Transverse colon (tissue), 4 donors: ENCODE measurements around the gene RABEP1. TPM values are rescaled to one million over a fixed set of nuclear protein-coding genes. Genes with fewer than 3 reads are reported as not detected.

Experiments
- DNase-seq: peaks from one replicate; pipeline ENCODE4 v3.0.0-alpha.2; 2019
- H3K27ac ChIP-seq, 4 donors: fragments of 200-600 bp; sonication (generic); 2 replicates each; pipeline ENCODE4 v1.5.1; 2016 to 2018; ENCODE audit warnings: inconsistent platforms in 4 of 4
- H3K27me3 ChIP-seq: fragments of 200-600 bp; sonication (generic); 2 replicates; pipeline ENCODE4 v1.5.1; 2017; ENCODE audit warnings: inconsistent platforms
- H3K36me3 ChIP-seq, 4 donors: fragments of 200-600 bp; sonication (generic); 2 replicates each; pipeline ENCODE4 v1.5.1; 2017 to 2019; ENCODE audit warnings: inconsistent platforms in 4 of 4
- H3K4me1 ChIP-seq, 4 donors: fragments of 200-600 bp; sonication (generic); 2 replicates each; pipeline ENCODE4 v1.5.1; 2017 to 2020; ENCODE audit warnings: inconsistent platforms in 4 of 4
- H3K4me3 ChIP-seq, 4 donors: fragments of 200-600 bp; sonication (generic); 1 replicate in 1 of 4; 2 replicates in 3 of 4; pipeline versions ENCODE4 v1.5.1 to v1.6.1; 2017 to 2019; ENCODE audit warnings: inconsistent platforms in 4 of 4
- H3K9me3 ChIP-seq, 2 donors: fragments of 200-600 bp; sonication (generic); 2 replicates each; pipeline ENCODE4 v1.5.1; 2017 to 2019; ENCODE audit warnings: inconsistent platforms in 2 of 2
- CTCF ChIP-seq, 5 experiments: fragments of 200-600 bp in 3 of 5; fragments of 450-650 bp in 2 of 5; sonication (generic) in 3 of 5; IDR thresholded peaks; 1 replicate in 2 of 5; 2 replicates in 3 of 5; pipeline ENCODE4 v1.5.1; 2016 to 2017; ENCODE audit warnings: antibody characterized with exemption in 5 of 5, inconsistent platforms in 3 of 5, mild to moderate bottlenecking in 2 of 5, moderate library complexity in 1 of 5
- EP300 ChIP-seq: sonication (generic); formaldehyde crosslinking; IDR thresholded peaks from one replicate; pipeline ENCODE4 v1.6.1; 2017; ENCODE audit warnings: antibody characterized with exemption, low read depth
- POLR2A ChIP-seq: fragments of 450-650 bp; IDR thresholded peaks from one replicate; pipeline ENCODE4 v1.6.1; 2016; ENCODE audit warnings: antibody characterized with exemption, mild to moderate bottlenecking, moderate library complexity
- POLR2AphosphoS5 ChIP-seq, 3 donors: sonication (generic); formaldehyde crosslinking; IDR thresholded peaks; one replicate each; pipeline ENCODE4 v1.6.1; 2016; ENCODE audit warnings: antibody characterized with exemption in 3 of 3
- WGBS, 2 donors: methylation state at CpG; one replicate each; pipeline ENCODE4 v1.1.5; 2018; ENCODE audit warnings: low coverage in 1 of 2; 5-methylcytosine and 5-hydroxymethylcytosine counted together
- in situ Hi-C, 4 donors: fragments of 200-750 bp; cut with MboI; loops; one replicate each; pipeline versions ENCODE4 v1.15.0 to v1.15.1; 2017; ENCODE audit warnings: low sequenced_read_pairs in 3 of 4, low pct_ligation_motif_present in 1 of 4, low pct_unique_long_range_greater_than_20kb in 1 of 4
- intact Hi-C: fragments of 100-400 bp; cut with DNase I; formaldehyde crosslinking; loops from one replicate; pipeline ENCODE4 v1.15.1; 2023; ENCODE audit warnings: low total_unique reads
- total RNA-seq, 4 donors: library from RNA; depleted of rRNA; stranded (reverse); fragments of >200 nt; gene quantifications; one replicate each; pipeline ENCODE4 v1.1.0, GENCODE V29; 2016

The RABEP1 gene
- total RNA-seq, 4 donors from 2014 or later: 23.6 to 43.8 (median 36.0) TPM

DNA sequence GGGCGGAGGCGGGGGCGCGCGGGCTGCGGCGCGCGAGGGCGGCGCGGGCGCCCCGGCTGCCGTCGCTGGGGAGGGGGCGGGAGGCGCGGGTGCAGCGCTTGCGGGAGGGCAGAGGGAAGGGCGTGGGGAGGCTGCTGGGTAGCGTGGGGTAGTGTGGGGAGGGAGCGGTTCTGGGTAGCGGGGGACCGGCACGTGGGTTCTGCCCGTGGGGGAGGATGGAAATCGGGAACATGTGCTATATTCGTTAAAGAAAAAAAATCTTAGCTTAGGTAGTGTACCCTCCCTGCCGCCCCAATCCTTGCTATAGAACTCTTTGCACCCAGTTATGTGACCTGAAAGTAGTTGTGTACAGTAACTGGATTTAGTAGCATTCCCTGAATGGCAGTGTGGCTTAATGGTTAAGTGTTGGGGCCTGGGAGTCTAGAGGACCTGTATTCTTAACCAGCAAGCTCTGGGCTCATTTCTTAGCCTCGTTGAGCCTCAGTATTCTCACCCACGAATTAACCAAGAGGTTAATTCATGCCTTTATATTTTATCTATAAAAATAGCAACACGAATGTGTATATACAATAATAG, 646 bp downstream of the RABEP1 start:
- Histone ChIP-seq H3K4me3 (peak overlapping the region; percentile 43 to 97 (median 79)), H3K27me3 (no peaks in the 10 kb centered on the region), H3K4me1 (peaks cover 3 to 37% (median 15%) of the 10 kb centered on the region in 4 donors), H3K36me3 (no peaks in the 10 kb centered on the region), H3K9me3 (no peaks in the 10 kb centered on the region), H3K27ac (peak overlapping the region; percentile 83 to 98 (median 94))
- intact Hi-C loops: no loop called here
- 3 to 6% methylated on average over 20 to 29 of the region's 34 CpGs for WGBS, 2 donors
- no peak for TF ChIP-seq POLR2A
- TF ChIP-seq POLR2AphosphoS5 (IDR thresholded peaks at IDR 0.05): no peak
- no peak for TF ChIP-seq CTCF (IDR thresholded peaks at IDR 0.05)
- TF ChIP-seq EP300: no peak
- peak; percentile 15 for DNase-seq
- in situ Hi-C loops: no loop called here

GRCh38 chr17:5283571-5284315, 1.7 kb downstream of the RABEP1 start:
- Histone ChIP-seq H3K9me3 (no peaks in the 10 kb centered on the region), H3K27me3 (no peaks in the 10 kb centered on the region), H3K4me1 (peaks cover 3 to 41% (median 15%) of the 10 kb centered on the region in 4 donors), H3K27ac (peak overlapping the region in 2 of 4 donors; percentile 30 to 96), H3K36me3 (no peaks in the 10 kb centered on the region), H3K4me3 (peak overlapping the region in 1 of 4 donors; percentile 61)
- no peak for TF ChIP-seq POLR2AphosphoS5 (IDR thresholded peaks at IDR 0.05)
- TF ChIP-seq EP300: no peak
- TF ChIP-seq CTCF (IDR thresholded peaks at IDR 0.05): no peak
- in situ Hi-C loops (no loop called here), intact Hi-C loops (no loop called here)
- no peak for DNase-seq
- WGBS, 2 donors: 35 to 54% methylated on average over 3 to 5 of the region's 5 CpGs

DNA sequence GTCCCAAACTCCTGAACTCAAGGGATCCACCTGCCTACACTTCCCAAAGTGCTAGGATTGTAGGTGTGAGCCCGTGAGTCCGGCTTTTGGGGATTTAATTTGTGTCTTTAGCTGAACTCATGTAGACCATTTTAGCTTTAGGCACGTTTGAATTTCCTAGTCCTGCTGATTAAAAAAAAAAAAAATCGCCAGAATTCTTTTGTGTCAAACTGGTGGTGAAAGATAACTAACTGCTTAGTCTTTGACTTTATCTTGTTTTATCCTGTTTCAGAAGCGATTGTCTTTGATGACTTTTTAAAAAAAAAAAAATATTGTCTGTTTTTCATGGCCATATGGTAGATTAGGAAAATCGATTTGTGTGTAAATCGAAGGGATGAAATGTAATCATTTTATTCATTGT, 2.6 kb downstream of the RABEP1 start:
- no peak for DNase-seq
- 82 to 84% methylated on average over 7 of the region's 7 CpGs for WGBS, 2 donors
- intact Hi-C loops: no loop called here
- Histone ChIP-seq H3K9me3 (no peaks in the 10 kb centered on the region), H3K4me1 (peaks cover 3 to 50% (median 15%) of the 10 kb centered on the region in 4 donors), H3K4me3 (no peak overlapping the region), H3K27ac (no peak overlapping the region), H3K27me3 (no peaks in the 10 kb centered on the region), H3K36me3 (no peaks in the 10 kb centered on the region)
- in situ Hi-C loops: no loop called here
- TF ChIP-seq EP300 (no peak), POLR2AphosphoS5 (IDR thresholded peaks at IDR 0.05) (no peak), POLR2A (no peak), CTCF (IDR thresholded peaks at IDR 0.05) (no peak)

GRCh38 chr17:5286846-5287245, 4.8 kb downstream of the RABEP1 start:
- TF ChIP-seq CTCF (IDR thresholded peaks at IDR 0.05) (no peak), EP300 (no peak), POLR2A (no peak), POLR2AphosphoS5 (IDR thresholded peaks at IDR 0.05) (no peak)
- H3K27me3 ChIP-seq: no peaks in the 10 kb centered on the region
- in situ Hi-C loops: no loop called here
- intact Hi-C loops: no loop called here
- H3K27ac ChIP-seq: no peak overlapping the region
- no peaks in the 10 kb centered on the region for H3K9me3 ChIP-seq
- no peak overlapping the region for H3K4me3 ChIP-seq
- H3K36me3 ChIP-seq: no peaks in the 10 kb centered on the region
- no peak for DNase-seq
- 94 to 96% methylated on average over 3 of the region's 3 CpGs for WGBS, 2 donors
- peaks cover 3 to 45% (median 15%) of the 10 kb centered on the region in 4 donors for H3K4me1 ChIP-seq
